Measurements from ENCODE around the gene IFNA1. TPM values are rescaled to one million over a fixed set of nuclear protein-coding genes. Genes with fewer than 3 reads are reported as not detected.

Gene IFNA1
- total RNA-seq, 1 experiment from 2014 or later: not detected

DNA sequence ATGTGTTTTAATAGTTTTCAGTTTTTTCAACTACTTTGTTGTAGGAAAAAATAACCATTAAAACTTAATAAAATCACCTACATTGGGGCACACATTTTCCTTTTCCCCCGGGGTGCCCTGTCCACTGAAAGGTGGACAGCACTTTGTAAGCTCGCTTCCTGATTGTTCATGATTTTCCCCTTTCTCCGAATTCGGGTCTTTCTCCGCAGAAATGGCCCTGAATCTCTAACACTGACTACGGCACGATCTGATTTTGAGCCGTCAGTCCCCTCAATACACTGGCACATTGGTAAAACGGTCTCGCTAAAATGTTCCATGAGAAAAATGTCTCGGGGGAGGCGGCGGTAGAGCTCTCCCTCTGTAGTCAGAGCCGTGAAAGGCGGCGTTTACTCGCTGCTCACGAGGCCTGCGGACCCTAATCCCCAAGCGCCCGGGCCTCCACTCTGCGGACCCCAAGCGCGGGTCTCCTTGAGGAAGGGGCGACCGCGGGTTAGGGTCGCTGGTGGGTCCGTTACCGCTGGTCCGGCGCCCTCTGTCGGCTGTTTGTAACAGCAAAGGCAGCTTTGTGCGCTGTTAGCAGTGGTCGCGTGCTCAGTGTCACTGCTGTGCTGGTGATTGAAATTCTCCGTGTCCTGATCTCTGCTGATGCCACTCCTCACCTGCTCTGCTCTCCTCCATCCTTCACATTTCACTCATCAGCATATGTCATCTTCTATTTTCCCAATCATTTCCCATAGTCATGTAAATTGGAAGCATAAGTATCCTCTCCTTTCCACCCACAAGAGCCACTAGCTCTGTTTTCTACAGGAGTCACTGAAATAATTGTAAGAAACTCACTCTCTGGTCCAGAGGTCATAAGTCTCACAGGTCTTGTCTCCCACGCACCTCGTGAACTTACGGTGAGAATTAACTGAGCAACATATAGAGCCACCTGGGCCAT is 44.2 kb upstream of the IFNA1 start:
- Histone ChIP-seq H2BK120ac (ENCODE audit: low read depth, low read length, poor library complexity, severe bottlenecking) (no peak overlapping the region), H3K14ac (ENCODE audit: insufficient read depth, low read length) (no peak overlapping the region), H4K91ac (ENCODE audit: insufficient read length, low read depth, low read length) (no peak overlapping the region), H3K4me1 (ENCODE audit: insufficient read depth, low read length) (no peaks in the 10 kb centered on the region), H3K79me1 (ENCODE audit: insufficient read depth, low read depth, low read length, poor library complexity, severe bottlenecking) (no peaks in the 10 kb centered on the region), H2AK5ac (ENCODE audit: insufficient read length, low read length) (no peak overlapping the region), H2BK20ac (ENCODE audit: low read depth, low read length, poor library complexity, severe bottlenecking) (no peak overlapping the region), H3K27me3 (ENCODE audit: insufficient read depth, low read length) (no peaks in the 10 kb centered on the region), H4K20me1 (ENCODE audit: control insufficient read depth, insufficient read depth, insufficient read length) (no peaks in the 10 kb centered on the region), H2BK12ac (ENCODE audit: insufficient read length, low read depth, low read length) (no peak overlapping the region), H4K8ac (replicated peaks; ENCODE audit: insufficient read length, low read depth, low read length) (no peak overlapping the region), H3K9me3 (ENCODE audit: control insufficient read depth, low read depth, low read length) (no peaks in the 10 kb centered on the region), H2BK5ac (ENCODE audit: insufficient read length, low read length) (no peak overlapping the region), H3K79me2 (ENCODE audit: insufficient read depth, low read length) (no peaks in the 10 kb centered on the region), H4K5ac (ENCODE audit: insufficient read length, low read depth, low read length) (no peak overlapping the region), H3K4ac (ENCODE audit: low read depth, low read length) (no peak overlapping the region), H3K23me2 (ENCODE audit: insufficient read length, low read depth, low read length, poor library complexity, severe bottlenecking) (no peaks in the 10 kb centered on the region), H2BK15ac (ENCODE audit: low read depth, low read length) (no peak overlapping the region), H3K23ac (ENCODE audit: insufficient read length, low read depth, low read length) (no peak overlapping the region), H3K4me2 (ENCODE audit: insufficient read depth, insufficient read length, low read length) (peak overlapping the region; percentile 46), H3T11ph (ENCODE audit: low read length) (no peak overlapping the region), H3K18ac (ENCODE audit: insufficient read length, low read depth, low read length) (no peak overlapping the region), H2AFZ (ENCODE audit: low read length) (no peak overlapping the region), H3K9ac (ENCODE audit: extremely low read depth, insufficient read length, low read length) (no peak overlapping the region), H3K56ac (ENCODE audit: insufficient read length, low read depth, low read length) (no peak overlapping the region), H3K27ac (ENCODE audit: insufficient read length, low read depth, low read length) (no peak overlapping the region)
- DNase-seq: peak; percentile 77
- H3K27ac Mint-ChIP-seq: no peak overlapping the region; a peak in 1 of 7 replicates
- WGBS (ENCODE audit: extremely low coverage, insufficient read length, low lambda C conversion rate): no CpG with 5 or more reads among the region's 40 CpGs
- TF ChIP-seq, protein P1, sequence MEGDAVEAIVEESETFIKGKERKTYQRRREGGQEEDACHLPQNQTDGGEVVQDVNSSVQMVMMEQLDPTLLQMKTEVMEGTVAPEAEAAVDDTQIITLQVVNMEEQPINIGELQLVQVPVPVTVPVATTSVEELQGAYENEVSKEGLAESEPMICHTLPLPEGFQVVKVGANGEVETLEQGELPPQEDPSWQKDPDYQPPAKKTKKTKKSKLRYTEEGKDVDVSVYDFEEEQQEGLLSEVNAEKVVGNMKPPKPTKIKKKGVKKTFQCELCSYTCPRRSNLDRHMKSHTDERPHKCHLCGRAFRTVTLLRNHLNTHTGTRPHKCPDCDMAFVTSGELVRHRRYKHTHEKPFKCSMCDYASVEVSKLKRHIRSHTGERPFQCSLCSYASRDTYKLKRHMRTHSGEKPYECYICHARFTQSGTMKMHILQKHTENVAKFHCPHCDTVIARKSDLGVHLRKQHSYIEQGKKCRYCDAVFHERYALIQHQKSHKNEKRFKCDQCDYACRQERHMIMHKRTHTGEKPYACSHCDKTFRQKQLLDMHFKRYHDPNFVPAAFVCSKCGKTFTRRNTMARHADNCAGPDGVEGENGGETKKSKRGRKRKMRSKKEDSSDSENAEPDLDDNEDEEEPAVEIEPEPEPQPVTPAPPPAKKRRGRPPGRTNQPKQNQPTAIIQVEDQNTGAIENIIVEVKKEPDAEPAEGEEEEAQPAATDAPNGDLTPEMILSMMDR (conservative IDR thresholded peaks at IDR 0.05): peak; percentile 95
- H3K4me1 Mint-ChIP-seq: peaks cover 2 to 5% of the 10 kb centered on the region in 2 experiments; a peak in 2 of 4 replicates
- H3K4me3 Mint-ChIP-seq: peak overlapping the region; percentile 52 to 68
- no peaks in the 10 kb centered on the region for H3K36me3 Mint-ChIP-seq (ENCODE audit: insufficient read depth in 1 of 3, low read depth in 3 of 3)
- peaks cover 65% of the 10 kb centered on the region for H3K27me3 Mint-ChIP-seq (ENCODE audit: low read depth)
- H3K9me3 Mint-ChIP-seq: no peaks in the 10 kb centered on the region; a peak in 1 of 5 replicates
